Fibroblast of the aortic adventitia (primary cell): ENCODE results near the gene DACT3. TPM values are rescaled to one million over a fixed set of nuclear protein-coding genes. Genes with fewer than 3 reads are reported as not detected.
A peak's percentile ranks its signal among the peaks of the same experiment; 100 is the strongest.

Experiments used
- DNase-seq: peaks from one replicate; pipeline ENCODE4 v3.0.0-alpha.2; 2010; ENCODE audit warnings: low read depth
- H3K4me3 ChIP-seq: 2 replicates; pipeline ENCODE4 v1.5.1; 2011; ENCODE audit warnings: low read depth, mild to moderate bottlenecking, control low read depth, low read length, moderate library complexity
- total RNA-seq: library from RNA; depleted of rRNA; stranded (reverse); fragments of >200 nt; gene quantifications from 2 replicates; pipeline ENCODE4 v1.2.3, GENCODE V29; 2012; ENCODE audit warnings: low replicate concordance
- TF ChIP-seq, protein P1 (sequence below): IDR thresholded peaks from 2 replicates; pipeline ENCODE4 v1.5.1; 2011; ENCODE audit warnings: mild to moderate bottlenecking, low read length, control low read depth, inconsistent platforms; ENCODE audit not compliant: insufficient read depth

DACT3 gene
- total RNA-seq, 1 donor, result 5.1 TPM

DNA sequence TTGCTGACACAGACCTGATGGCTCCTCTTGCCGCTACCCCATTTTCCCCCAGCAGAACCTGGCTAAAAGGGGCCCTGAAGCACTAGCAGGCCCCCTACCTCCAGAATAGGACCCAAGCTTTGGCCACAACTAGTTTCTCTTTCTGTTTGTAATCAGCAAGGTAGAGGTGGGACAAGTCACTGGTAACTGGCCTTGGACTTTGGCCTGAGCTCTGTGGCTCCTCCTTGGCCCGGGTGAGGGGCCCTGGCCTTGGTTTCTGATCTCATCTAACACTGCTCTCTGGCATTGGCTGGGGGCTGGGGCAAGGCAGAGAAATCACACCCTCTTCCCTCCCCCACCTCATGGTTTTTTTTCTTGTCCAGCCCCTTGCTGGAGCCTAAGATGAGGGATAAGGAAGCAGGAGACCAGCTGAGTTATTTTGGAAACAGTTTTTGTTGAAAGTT is 57.8 kb downstream of the DACT3 start:
- peak overlapping the region; percentile 94 for H3K4me3 ChIP-seq
- TF ChIP-seq, protein P1, sequence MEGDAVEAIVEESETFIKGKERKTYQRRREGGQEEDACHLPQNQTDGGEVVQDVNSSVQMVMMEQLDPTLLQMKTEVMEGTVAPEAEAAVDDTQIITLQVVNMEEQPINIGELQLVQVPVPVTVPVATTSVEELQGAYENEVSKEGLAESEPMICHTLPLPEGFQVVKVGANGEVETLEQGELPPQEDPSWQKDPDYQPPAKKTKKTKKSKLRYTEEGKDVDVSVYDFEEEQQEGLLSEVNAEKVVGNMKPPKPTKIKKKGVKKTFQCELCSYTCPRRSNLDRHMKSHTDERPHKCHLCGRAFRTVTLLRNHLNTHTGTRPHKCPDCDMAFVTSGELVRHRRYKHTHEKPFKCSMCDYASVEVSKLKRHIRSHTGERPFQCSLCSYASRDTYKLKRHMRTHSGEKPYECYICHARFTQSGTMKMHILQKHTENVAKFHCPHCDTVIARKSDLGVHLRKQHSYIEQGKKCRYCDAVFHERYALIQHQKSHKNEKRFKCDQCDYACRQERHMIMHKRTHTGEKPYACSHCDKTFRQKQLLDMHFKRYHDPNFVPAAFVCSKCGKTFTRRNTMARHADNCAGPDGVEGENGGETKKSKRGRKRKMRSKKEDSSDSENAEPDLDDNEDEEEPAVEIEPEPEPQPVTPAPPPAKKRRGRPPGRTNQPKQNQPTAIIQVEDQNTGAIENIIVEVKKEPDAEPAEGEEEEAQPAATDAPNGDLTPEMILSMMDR, result no peak
- no peak for DNase-seq

DNA sequence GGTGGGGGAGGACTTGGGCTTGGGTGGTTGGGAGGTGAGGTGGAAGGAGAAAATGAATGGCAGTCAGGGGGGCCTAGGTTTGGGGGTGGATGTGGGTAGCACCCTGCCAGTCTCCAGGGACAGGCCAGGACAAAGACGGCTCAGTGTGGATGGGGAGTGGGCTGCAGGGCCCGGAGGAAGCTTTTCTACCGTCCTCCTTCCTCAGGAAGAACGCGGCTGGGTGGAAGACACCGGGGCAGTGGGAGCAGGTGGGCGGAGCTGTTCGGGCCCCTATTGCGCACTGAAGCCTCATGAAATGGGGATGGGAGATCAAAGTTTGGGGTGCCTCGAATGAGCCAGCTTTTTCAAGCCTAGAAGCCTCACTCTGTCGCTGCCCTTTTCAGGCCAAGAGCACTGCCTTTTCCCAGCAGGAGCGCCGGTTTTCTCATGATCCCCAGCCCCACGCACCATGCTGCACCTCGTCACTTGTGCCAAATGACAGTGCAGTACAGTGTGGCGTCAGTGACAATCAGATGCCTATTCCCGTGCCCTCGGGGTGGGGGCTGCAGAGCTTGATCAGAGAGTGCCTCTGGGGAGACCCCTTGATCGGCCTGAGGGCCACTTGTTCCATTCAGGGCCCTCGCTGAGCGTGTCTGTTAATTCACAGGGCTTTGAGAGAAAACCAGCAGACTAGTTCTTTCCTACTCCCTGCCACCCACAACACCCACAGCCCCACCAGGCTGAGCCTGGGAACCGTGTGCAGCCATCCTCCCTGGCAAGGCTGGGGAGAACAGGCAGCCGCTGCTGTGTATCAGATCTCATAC is 58.4 kb downstream of the DACT3 start:
- DNase-seq, result peak; percentile 23
- H3K4me3 ChIP-seq, result peak overlapping the region; percentile 94
- TF ChIP-seq, protein P1, result no peak

DNA sequence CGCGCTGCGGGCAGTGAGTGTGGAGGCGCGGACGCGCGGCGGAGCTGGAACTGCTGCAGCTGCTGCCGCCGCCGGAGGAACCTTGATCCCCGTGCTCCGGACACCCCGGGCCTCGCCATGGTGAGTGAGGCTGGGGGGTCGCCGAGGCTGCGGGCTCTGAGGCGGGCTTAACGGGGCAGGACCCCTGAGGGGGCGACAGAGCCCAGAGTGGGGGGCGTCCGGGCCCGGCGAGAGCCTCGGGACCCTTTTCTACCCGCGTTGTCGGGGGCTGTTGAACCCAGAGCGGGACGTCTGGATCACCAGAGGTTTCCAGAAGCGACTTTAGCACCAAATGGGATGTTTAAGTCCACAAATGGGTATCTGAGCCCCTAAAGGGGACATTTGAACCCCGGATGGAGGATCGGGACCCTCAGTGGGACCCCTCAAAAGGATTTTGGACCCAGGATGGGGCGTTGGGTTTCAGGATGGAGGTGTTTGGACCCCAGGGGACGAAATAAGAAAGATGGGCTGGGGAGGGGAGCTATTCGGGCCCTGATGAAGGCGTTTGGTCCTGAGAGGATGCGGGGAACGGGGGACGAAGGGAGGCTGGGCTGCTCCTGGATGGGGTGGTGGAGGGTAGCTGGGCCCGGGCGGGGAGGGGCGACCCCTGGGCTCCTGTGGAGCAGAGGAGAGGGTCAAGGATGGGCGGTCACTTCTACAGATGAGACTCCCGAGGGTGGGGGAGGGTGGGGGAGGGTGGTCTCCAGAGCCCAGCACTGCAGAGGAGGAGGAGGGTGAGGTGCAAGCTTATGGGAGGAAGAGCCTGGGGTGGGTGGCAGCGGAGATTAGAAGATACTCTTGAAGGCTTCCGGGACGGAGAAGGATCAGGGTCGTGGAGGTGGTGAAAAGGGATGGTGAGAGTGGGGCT is 59.4 kb downstream of the DACT3 start, which contains the start of gene CALM3:
Gene CALM3, plus strand, starts transcription at position 13 of the 907 bp plus-strand sequence. Its CDS starts 105 bp downstream, at position 118.
- peak within 1 kb of the TSS; percentile 94 for H3K4me3 ChIP-seq
- TF ChIP-seq, protein P1, result no peak
- DNase-seq, result no peak

DNA sequence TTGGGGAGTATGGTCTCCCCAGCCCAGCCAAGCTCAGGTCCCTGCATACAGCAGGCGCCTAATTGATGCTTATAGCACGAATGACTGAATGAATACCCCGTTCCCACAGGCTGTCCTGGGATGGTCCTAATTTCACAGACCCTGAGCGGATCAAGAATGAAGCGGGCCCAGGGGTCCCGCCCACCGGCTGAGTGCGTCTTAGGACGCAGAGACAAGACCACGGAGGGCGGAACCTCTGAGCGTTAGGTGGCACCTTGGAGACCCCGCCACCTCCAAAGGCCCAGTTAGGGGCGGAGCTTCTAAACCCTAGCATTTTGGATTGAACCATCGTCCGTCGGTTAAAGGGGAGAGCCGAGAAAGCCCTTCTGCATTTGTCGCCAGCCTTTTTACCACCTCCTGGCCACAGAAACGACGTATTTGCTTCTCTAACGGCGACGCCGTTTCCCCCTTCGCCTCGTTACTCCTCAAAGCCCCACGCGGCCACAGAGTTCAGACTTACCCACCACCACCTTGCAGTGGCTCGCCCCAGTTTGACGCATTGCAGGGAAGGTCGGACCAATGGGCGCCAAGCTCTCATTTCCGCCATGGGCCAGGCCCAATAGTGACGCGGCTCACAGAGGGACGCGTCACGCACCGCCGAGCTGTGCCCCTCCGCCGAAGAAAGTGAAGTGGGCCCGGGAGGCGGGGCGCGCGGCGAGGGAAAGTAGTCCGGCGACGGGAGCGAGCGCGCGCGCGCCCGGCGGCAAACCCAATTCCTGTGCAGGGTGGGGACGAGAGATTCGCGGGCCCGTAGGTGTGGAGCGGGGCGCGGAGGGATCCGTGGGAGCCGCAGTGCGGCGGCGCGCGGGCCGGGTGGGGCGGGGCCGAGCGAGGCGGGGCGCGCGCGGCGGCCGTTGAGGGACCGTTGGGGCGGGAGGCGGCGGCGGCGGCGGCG is 60.3 kb downstream of the DACT3 start:
- peak; percentile 99 for DNase-seq
- peak overlapping the region; percentile 94 for H3K4me3 ChIP-seq
- TF ChIP-seq, protein P1, result no peak

DNA sequence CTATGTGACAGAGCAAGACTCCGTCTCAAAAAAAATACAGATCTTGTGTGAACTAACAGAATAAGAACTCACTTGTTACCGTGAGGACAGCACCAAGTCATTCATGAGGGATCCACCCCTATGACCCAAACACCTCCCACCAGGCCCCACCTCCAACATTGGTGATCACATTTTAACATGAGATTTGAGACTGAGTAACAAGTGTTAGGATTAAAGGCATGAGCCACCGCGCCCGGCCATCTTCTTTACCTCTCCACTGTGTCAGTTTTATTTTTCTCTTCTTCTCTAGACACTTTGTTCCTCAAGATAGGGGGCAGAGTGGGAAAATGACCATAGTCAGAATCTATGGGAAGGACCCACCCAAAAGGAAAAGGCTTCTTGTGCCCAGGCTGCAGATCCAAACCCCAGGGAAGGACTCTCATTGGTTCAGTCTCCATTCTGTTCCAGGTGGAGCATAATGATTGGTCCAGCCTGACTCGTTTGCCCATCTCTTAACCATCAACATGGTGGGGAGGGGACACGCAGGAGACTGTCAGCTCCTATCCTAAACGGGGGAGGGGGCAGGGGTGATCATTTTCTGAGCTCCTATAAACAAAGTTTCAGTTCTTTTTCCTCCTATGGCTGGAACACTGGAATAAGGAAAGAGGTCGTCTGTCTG is 61.1 kb downstream of the DACT3 start:
- no peak for DNase-seq

More for the DNA sequence above, 61.1 kb downstream of the DACT3 start:
- H3K4me3 ChIP-seq, result peak overlapping the region; percentile 83
- TF ChIP-seq, protein P1, result no peak
